Gastrocnemius medialis (tissue), 4 donors: Measurements from ENCODE around the gene ABCG4. TPM values are rescaled to one million over a fixed set of nuclear protein-coding genes. Genes with fewer than 3 reads are reported as not detected.

Source experiments
- ATAC-seq, 2 donors: fragments of 150-250 bp; one replicate each; pipeline ENCODE4 v1.9.1; 2016
- DNase-seq, 2 donors: peaks; one replicate each; pipeline ENCODE4 v3.0.0-alpha.2; 2019
- H3K27ac ChIP-seq, 4 donors: fragments of 200-600 bp; sonication (generic); 1 replicate in 1 of 4; 2 replicates in 3 of 4; pipeline ENCODE4 v1.5.1; 2016 to 2018; ENCODE audit warnings: mild to moderate bottlenecking in 2 of 4, moderate library complexity in 1 of 4
- H3K27me3 ChIP-seq, 3 donors: fragments of 200-600 bp; sonication (generic) in 2 of 3; 1 replicate in 1 of 3; 2 replicates in 2 of 3; pipeline versions ENCODE4 v1.5.1 to v1.6.0; 2016 to 2019; ENCODE audit warnings: mild to moderate bottlenecking in 1 of 3, moderate library complexity in 1 of 3
- H3K36me3 ChIP-seq, 2 donors: fragments of 200-600 bp; sonication (generic) in 1 of 2; one replicate each; pipeline ENCODE4 v1.5.1; 2017 to 2018
- H3K4me1 ChIP-seq, 2 donors: fragments of 200-600 bp; sonication (generic) in 1 of 2; one replicate each; pipeline ENCODE4 v1.5.1; 2016 to 2017; ENCODE audit warnings: mild to moderate bottlenecking in 2 of 2
- H3K4me3 ChIP-seq, 4 donors: fragments of 200-600 bp; sonication (generic) in 3 of 4; 1 replicate in 1 of 4; 2 replicates in 3 of 4; pipeline ENCODE4 v1.5.1; 2016 to 2019; ENCODE audit warnings: mild to moderate bottlenecking in 2 of 4
- H3K9me3 ChIP-seq, 3 donors: fragments of 200-600 bp; sonication (generic) in 2 of 3; 1 replicate in 1 of 3; 2 replicates in 2 of 3; pipeline ENCODE4 v1.5.1; 2016 to 2019
- CTCF ChIP-seq, 5 experiments: fragments of 450-650 bp in 3 of 5; fragments of 200-600 bp in 2 of 5; sonication (generic) in 2 of 5; IDR thresholded peaks in 4 of 5; conservative IDR thresholded peaks in 1 of 5; 1 replicate in 4 of 5; 2 replicates in 1 of 5; pipeline ENCODE4 v1.5.1; 2016 to 2019; ENCODE audit warnings: antibody characterized with exemption in 5 of 5, mild to moderate bottlenecking in 3 of 5, moderate library complexity in 3 of 5
- POLR2A ChIP-seq, 2 donors: fragments of 450-650 bp; IDR thresholded peaks; one replicate each; pipeline ENCODE4 v1.6.1; 2017; ENCODE audit warnings: antibody characterized with exemption in 2 of 2, mild to moderate bottlenecking in 2 of 2, moderate library complexity in 2 of 2
- in situ Hi-C, 4 donors: fragments of 200-750 bp; cut with MboI; loops; one replicate each; pipeline versions ENCODE4 v1.15.0 to v1.8.0; 2017; ENCODE audit warnings: low sequenced_read_pairs in 4 of 4
- intact Hi-C: fragments of 100-400 bp; cut with DNase I; formaldehyde crosslinking; loops from one replicate; pipeline ENCODE4 v1.15.1; 2023; ENCODE audit warnings: low total_unique reads
- total RNA-seq, 4 donors: library from RNA; depleted of rRNA; stranded (reverse); fragments of >200 nt; gene quantifications; one replicate each; pipeline versions ENCODE4 v1.1.0 to v1.2.3, GENCODE V29; 2016

The ABCG4 gene
- total RNA-seq, 4 donors from 2014 or later, result not detected

GRCh38 chr11:119114351-119114750, 34.5 kb upstream of the ABCG4 start:
- H3K9me3 ChIP-seq, result no peaks in the 10 kb centered on the region
- ATAC-seq (no peak), DNase-seq (no peak)
- intact Hi-C loops, result no loop called here
- H3K4me1 ChIP-seq, result no peaks in the 10 kb centered on the region
- in situ Hi-C loops, result no loop called here
- H3K36me3 ChIP-seq, result peaks cover 0 to 59% of the 10 kb centered on the region in 2 donors
- no peak overlapping the region for H3K27ac ChIP-seq
- no peak overlapping the region for H3K4me3 ChIP-seq
- no peaks in the 10 kb centered on the region for H3K27me3 ChIP-seq
- TF ChIP-seq CTCF (IDR thresholded peaks at IDR 0.05 in 4 of 5, conservative IDR thresholded peaks at IDR 0.05 in 1 of 5) (no peak), POLR2A (IDR thresholded peaks at IDR 0.05) (no peak)

GRCh38 chr11:119115484-119116234, 33.2 kb upstream of the ABCG4 start:
- Histone ChIP-seq H3K4me1 (peaks cover 1 to 3% of the 10 kb centered on the region in 2 donors), H3K27me3 (no peaks in the 10 kb centered on the region), H3K36me3 (peaks cover 0 to 59% of the 10 kb centered on the region in 2 donors), H3K9me3 (no peaks in the 10 kb centered on the region), H3K27ac (no peak overlapping the region), H3K4me3 (no peak overlapping the region)
- ATAC-seq (no peak), DNase-seq (peak; percentile 30 to 35)
- TF ChIP-seq POLR2A (IDR thresholded peaks at IDR 0.05) (no peak), CTCF (IDR thresholded peaks at IDR 0.05 in 4 of 5, conservative IDR thresholded peaks at IDR 0.05 in 1 of 5) (no peak)
- intact Hi-C loops, result no loop called here
- in situ Hi-C loops, result no loop called here

- H3K27me3 ChIP-seq, result no peaks in the 10 kb centered on the region
- H3K4me3 ChIP-seq, result no peak overlapping the region
- intact Hi-C loops, result no loop called here
- no peaks in the 10 kb centered on the region for H3K9me3 ChIP-seq
- TF ChIP-seq POLR2A (IDR thresholded peaks at IDR 0.05) (no peak), CTCF (IDR thresholded peaks at IDR 0.05 in 4 of 5, conservative IDR thresholded peaks at IDR 0.05 in 1 of 5) (no peak)
- no peak overlapping the region for H3K27ac ChIP-seq
- DNase-seq, result no peak
- H3K36me3 ChIP-seq, result peaks cover 0 to 54% of the 10 kb centered on the region in 2 donors
- peaks cover 4 to 6% of the 10 kb centered on the region in 2 donors for H3K4me1 ChIP-seq
- no peak for ATAC-seq
- in situ Hi-C loops, result no loop called here
Measured at GRCh38 chr11:119116235-119116594, 32.6 kb upstream of the ABCG4 start.

GRCh38 chr11:119116601-119117000, 32.3 kb upstream of the ABCG4 start:
- Histone ChIP-seq H3K27me3 (no peaks in the 10 kb centered on the region), H3K27ac (no peak overlapping the region), H3K9me3 (no peaks in the 10 kb centered on the region), H3K36me3 (peaks cover 0 to 50% of the 10 kb centered on the region in 2 donors), H3K4me3 (no peak overlapping the region), H3K4me1 (peaks cover 4 to 6% of the 10 kb centered on the region in 2 donors)
- TF ChIP-seq CTCF (IDR thresholded peaks at IDR 0.05 in 4 of 5, conservative IDR thresholded peaks at IDR 0.05 in 1 of 5), result no peak
- no peak for TF ChIP-seq POLR2A (IDR thresholded peaks at IDR 0.05)
- ATAC-seq (no peak), DNase-seq (no peak)
- intact Hi-C loops, result no loop called here
- in situ Hi-C loops, result no loop called here
